HG02571 (cell line): Measurements from ENCODE around the gene DOCK1.
"Not testable (repeated sequence)": the region's sequence is repeated elsewhere in the genome, so short reads cannot be mapped to it uniquely, and the experiment has no call there.

Experiments
- ATAC-seq: cut with Tn5 transposase; IDR thresholded peaks from one replicate; pipeline ENCODE4 v1.9.1; 2021; ENCODE audit warnings: mild to moderate bottlenecking, moderate library complexity; ENCODE audit not compliant: unreplicated experiment

DOCK1 gene

DNA sequence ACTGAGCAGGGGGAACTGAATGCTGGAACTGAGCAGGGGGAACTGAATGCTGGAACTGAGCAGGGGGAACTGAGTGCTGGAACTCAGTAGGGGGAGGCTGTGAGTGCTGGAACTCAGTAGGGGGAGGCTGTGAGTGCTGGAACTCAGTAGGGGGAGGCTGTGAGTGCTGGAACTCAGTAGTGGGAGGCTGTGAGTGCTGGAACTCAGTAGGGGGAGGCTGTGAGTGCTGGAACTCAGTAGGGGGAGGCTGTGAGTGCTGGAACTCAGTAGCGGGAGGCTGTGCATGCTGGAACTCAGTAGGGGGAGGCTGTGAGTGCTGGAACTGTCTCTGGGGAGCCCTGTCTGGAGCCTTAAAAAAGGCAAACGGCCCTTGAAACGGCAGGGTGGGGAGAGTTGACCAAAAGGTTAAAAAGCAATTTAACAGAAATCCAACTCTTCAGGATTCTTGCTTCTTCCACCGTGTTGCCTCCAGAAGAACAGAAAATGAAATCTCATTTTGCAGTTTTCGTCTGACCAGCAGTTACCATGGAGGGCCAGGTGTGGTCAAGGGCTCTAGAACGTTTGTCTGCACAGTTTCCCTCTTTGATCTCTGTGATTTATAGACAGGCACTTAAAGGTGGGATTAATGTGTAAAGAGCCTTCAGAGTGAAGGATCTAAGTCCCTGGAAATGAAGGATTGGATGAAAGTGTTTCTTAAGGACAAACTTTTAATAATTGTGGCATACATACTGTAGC is 19.1 kb downstream of the DOCK1 start:
- ATAC-seq = no peak

DNA sequence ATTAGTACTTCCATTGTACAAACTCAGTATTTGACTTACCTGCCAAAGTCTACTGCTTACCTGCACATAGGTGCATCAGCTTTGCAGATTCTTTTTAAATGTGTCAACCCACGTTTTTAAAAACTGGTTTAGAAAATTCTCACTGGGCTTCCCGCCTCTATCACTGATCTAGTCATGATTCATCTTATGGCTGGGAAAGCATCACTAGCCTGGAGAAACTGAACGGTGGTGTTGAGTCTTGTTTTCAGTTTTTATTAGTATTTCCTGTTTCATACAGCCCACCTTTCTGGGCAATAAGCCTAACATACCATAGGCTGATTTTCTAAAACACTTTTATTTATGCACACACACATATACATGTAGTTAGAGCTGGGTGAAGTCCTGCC is 19.7 kb downstream of the DOCK1 start:
- ATAC-seq = no peak

DNA sequence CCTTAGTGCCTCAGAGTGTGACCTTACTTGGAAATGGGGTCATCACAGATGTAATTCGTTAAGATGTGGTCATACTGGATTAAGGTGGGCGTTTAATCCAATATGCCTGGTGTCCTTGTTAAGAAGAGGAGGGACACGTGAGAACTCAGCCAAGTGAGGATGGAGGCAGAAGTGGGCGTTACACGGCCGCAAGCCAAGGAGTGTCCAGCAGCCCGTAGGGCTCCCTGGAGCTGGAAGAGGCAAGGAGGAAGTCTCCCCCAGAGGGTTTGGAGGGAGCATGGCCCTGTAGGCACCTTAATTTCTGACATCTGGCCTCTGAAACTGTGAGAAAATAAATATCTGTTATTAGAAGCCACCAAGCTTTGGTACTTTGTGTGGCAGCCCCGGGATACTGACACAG is 21.3 kb downstream of the DOCK1 start:
- no peak for ATAC-seq

DNA sequence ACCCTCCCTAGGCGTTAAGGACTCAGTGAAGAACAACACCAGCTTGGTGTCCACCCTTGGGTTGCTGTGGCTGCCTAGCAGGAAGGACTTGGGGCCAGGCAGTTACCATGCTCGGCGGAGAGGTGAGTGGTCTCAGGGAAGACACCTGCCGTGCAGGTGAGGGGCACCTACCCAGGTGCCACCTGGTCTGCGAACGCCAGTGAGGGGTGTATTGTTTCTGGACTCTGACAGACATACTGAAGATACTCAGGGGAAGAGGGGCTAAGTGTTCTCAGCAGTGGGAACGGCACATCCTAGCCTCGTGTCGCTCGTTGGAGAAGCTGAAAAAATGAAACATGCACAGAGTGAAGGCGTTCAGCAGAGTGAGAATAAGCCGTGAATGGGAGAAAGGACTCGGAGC is 22.6 kb downstream of the DOCK1 start:
- ATAC-seq = no peak

GRCh38 chr10:126928274-126928673 is 23.0 kb downstream of the DOCK1 start:
- ATAC-seq = no peak

GRCh38 chr10:126929391-126929790 is 24.2 kb downstream of the DOCK1 start:
- ATAC-seq = no peak

GRCh38 chr10:126930131-126930882 is 25.1 kb downstream of the DOCK1 start:
- ATAC-seq = no peak

GRCh38 chr10:126930883-126931503 is 25.8 kb downstream of the DOCK1 start:
- ATAC-seq = no peak

GRCh38 chr10:126931544-126931943 is 26.3 kb downstream of the DOCK1 start:
- no peak for ATAC-seq

GRCh38 chr10:126932516-126932915 is 27.3 kb downstream of the DOCK1 start:
- ATAC-seq = no peak

DNA sequence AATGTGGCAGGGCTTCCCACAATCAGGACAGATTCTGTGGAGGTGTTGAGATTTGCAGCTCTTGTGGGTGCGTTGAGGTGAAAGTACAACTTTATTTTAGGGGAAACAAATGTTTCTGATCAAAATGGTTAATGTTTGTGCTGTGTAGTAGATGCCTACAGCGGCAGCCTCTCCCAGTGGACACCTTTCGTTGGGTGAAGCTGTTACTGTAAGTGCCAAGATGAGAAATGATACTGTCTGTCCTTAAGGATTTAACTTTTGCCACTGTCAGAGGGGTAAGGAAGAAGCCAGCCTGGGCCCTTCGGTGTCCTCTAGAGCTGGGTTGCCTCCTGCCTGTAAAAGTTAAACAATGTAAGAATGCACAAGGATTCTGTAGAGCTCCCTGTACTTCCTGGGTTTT is 27.9 kb downstream of the DOCK1 start:
- ATAC-seq = no peak

DNA sequence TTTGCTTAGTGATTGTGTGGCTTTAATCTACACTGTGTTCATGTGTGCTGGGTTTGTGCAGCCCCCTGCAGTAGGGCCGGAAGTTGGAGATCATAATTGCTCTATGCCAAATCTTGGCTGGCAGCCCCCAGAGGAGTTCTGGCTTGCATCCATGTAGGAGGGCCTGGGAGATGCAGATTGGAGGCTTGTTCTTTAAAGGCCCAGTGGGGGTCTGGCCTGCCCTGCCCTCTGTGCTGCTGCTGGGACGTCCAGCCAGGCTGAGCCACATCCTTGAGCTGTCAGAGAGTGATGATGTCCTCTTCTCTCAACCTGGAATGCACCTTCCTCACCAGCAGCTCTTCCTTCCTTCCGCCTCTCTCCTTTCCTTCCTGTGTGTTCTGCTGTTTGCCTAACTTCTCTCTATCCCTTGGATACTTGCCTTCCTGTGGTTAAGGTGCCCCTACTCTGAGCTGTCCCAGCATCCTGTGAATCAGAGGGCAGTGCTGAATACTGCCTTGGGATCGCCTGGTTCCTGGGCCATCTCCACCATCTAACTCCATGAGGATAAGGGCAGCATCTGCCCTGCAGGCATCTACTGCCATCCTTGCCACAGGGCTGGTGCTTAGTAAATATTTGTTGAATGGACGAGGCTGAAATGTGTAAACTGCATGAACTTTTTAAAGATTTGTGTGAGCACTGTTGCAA is 30.2 kb downstream of the DOCK1 start:
- ATAC-seq = no peak

DNA sequence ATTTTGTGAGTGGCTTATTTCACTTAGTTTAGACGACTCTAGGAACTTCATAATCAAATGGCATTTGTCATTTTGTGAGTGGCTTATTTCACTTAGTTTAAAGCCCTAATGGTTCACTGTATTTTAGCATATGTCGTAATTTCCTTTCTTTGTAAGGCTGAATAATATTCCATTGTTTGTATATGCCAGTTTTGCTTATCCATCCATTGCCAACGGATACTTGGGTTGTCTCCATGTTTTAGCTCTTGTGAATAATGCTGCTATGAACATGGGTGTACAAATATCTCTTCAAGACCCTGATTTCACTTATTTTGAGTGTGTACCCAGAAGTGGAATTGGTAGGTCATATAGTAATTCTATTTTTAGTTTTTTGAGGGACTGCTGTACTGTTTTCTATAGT is 31.8 kb downstream of the DOCK1 start:
- no peak for ATAC-seq

GRCh38 chr10:126938121-126938520 is 32.9 kb downstream of the DOCK1 start:
- ATAC-seq = not testable (repeated sequence)

GRCh38 chr10:126939706-126940105 is 34.5 kb downstream of the DOCK1 start:
- no peak for ATAC-seq

GRCh38 chr10:126940670-126941310 is 35.6 kb downstream of the DOCK1 start:
- no peak for ATAC-seq

GRCh38 chr10:126944191-126944590 is 39.0 kb downstream of the DOCK1 start:
- no peak for ATAC-seq

- no peak for ATAC-seq
These were observed 40.3 kb downstream of the DOCK1 start for GRCh38 chr10:126945351-126946030.

DNA sequence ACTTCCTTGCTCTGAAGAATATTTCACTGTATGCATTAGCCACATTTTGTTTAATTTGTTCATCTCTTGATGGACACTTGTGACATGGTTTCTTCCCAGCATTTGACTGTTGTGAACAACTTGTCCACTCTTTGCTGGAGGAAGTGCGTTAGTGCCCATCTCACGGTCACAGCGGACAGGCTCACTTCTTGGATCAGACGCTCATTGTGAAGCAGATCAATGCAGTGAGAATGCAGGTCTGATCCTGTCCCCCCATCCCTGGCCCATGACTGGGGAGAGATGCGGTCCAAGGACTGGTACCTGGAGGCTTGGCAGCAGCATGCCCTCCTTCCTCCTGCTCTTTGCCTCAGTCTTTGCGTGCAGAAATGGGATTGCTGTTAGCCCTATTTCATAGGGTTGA is 41.5 kb downstream of the DOCK1 start:
- ATAC-seq = no peak

GRCh38 chr10:126948355-126949160 is 43.3 kb downstream of the DOCK1 start:
- ATAC-seq = no peak
